CD4-positive, alpha-beta T cell (primary cell): ENCODE measurements around the gene LDLRAD4. TPM values are rescaled to one million over a fixed set of nuclear protein-coding genes. Genes with fewer than 3 reads are reported as not detected.
"Not testable (repeated sequence)": the region's sequence is repeated elsewhere in the genome, so short reads cannot be mapped to it uniquely, and the experiment has no call there.

Experiments
- ATAC-seq: fragments of 200-7000 bp; cut with Tn5 transposase; one replicate; pipeline ENCODE4 v1.10.0; 2022; ENCODE audit warnings: mild to moderate bottlenecking; ENCODE audit not compliant: poor library complexity
- CTCF ChIA-PET: fragments of 350-600 bp; sonication (Branson Sonifier 250); formaldehyde crosslinking; loops from one replicate; lab custom pipeline; 2021; ENCODE audit warnings: antibody characterized with exemption, inconsistent platforms; lab: Charles Lee
- POLR2A ChIA-PET: fragments of 350-600 bp; sonication (Branson Sonifier 250); formaldehyde crosslinking; loops from one replicate; lab custom pipeline; 2021; ENCODE audit warnings: antibody characterized with exemption, inconsistent platforms; lab: Charles Lee
- DNase-seq, 14 experiments: peaks; one replicate each; pipeline ENCODE4 v3.0.0-alpha.2; 2013 to 2020; ENCODE audit warnings: mixed read lengths in 2 of 14
- H3K27ac ChIP-seq, 2 donors: one replicate each; pipeline versions ENCODE4 v1.5.1 to v1.7.0; 2013; ENCODE audit warnings: low read length in 2 of 2, low read depth in 1 of 2, mild to moderate bottlenecking in 1 of 2
- H3K27me3 ChIP-seq, 2 experiments: 1 replicate in 1 of 2; 2 replicates in 1 of 2; pipeline versions ENCODE4 v1.6.1 to v1.7.0; 2013; ENCODE audit warnings: low read length in 2 of 2, control low read depth in 1 of 2, mild to moderate bottlenecking in 1 of 2, moderate library complexity in 1 of 2; ENCODE audit not compliant: insufficient read depth in 2 of 2, control insufficient read depth in 1 of 2
- H3K36me3 ChIP-seq: one replicate; pipeline ENCODE4 v1.6.1; 2013; ENCODE audit warnings: low read length, control low read depth; ENCODE audit not compliant: insufficient read depth
- H3K4me1 ChIP-seq: one replicate; pipeline ENCODE4 v1.6.1; 2013; ENCODE audit warnings: low read length, control low read depth; ENCODE audit not compliant: insufficient read depth
- H3K4me3 ChIP-seq: one replicate; pipeline ENCODE4 v1.5.1; 2013; ENCODE audit warnings: mild to moderate bottlenecking, low read length, moderate library complexity
- H3K9me3 ChIP-seq, 2 experiments: 1 replicate in 1 of 2; 2 replicates in 1 of 2; pipeline versions ENCODE4 v1.6.1 to v1.7.0; 2013; ENCODE audit warnings: low read length in 2 of 2, mild to moderate bottlenecking in 2 of 2, control low read depth in 1 of 2, moderate library complexity in 1 of 2; ENCODE audit not compliant: control insufficient read depth in 1 of 2, insufficient read depth in 1 of 2
- H3K27ac Mint-ChIP-seq: one replicate; pipeline ENCODE4 v1.8.0; 2020; ENCODE audit warnings: mixed read lengths
- H3K27me3 Mint-ChIP-seq: one replicate; pipeline ENCODE4 v1.8.0; 2021; ENCODE audit warnings: mixed read lengths
- H3K36me3 Mint-ChIP-seq: one replicate; pipeline ENCODE4 v1.8.0; 2021; ENCODE audit warnings: low read depth, mixed read lengths
- H3K4me1 Mint-ChIP-seq: one replicate; pipeline ENCODE4 v1.8.0; 2021; ENCODE audit warnings: low read depth, mixed read lengths
- H3K4me3 Mint-ChIP-seq: one replicate; pipeline ENCODE4 v1.8.0; 2020; ENCODE audit warnings: mild to moderate bottlenecking, mixed read lengths
- H3K9me3 Mint-ChIP-seq: one replicate; pipeline ENCODE4 v1.8.0; 2020; ENCODE audit warnings: mixed read lengths
- CTCF ChIP-seq: fragments of 200-600 bp; IDR thresholded peaks from one replicate; pipeline ENCODE4 v1.8.0; 2022; ENCODE audit warnings: antibody characterized with exemption, mild to moderate bottlenecking
- intact Hi-C, 2 experiments: fragments of 100-400 bp; cut with DNase I in 1 of 2; cut with micrococcal nuclease in 1 of 2; formaldehyde crosslinking; loops; one replicate each; pipeline versions ENCODE4 v1.15.1 to v1.9.0; 2023 to 2025; cut with DNase I, micrococcal nuclease
- total RNA-seq, 174 experiments: library from RNA in 2 of 174; stranded (reverse) in 2 of 174; gene quantifications; one replicate each; pipeline ENCODE4 v1.2.3 and lab custom pipeline; 2021 to 2026

The LDLRAD4 gene
- total RNA-seq, 2 experiments from 2014 or later: 51.9 to 52.7 TPM

- Histone ChIP-seq H3K4me3 (no peak overlapping the region), H3K36me3 (peaks cover 17% of the 10 kb centered on the region), H3K27me3 (no peaks in the 10 kb centered on the region), H3K9me3 (no peaks in the 10 kb centered on the region), H3K27ac (no peak overlapping the region), H3K4me1 (peaks cover 33% of the 10 kb centered on the region)
- no peak overlapping the region for H3K4me3 Mint-ChIP-seq
- H3K27ac Mint-ChIP-seq: peak overlapping the region; percentile 33
- ChIA-PET POLR2A (no interaction called here), CTCF (no interaction called here)
- peaks cover 81% of the 10 kb centered on the region for H3K36me3 Mint-ChIP-seq
- peaks cover 55% of the 10 kb centered on the region for H3K4me1 Mint-ChIP-seq
- no peaks in the 10 kb centered on the region for H3K9me3 Mint-ChIP-seq
- no peaks in the 10 kb centered on the region for H3K27me3 Mint-ChIP-seq
- no peak for TF ChIP-seq CTCF
- ATAC-seq (no peak), DNase-seq (no peak)
- intact Hi-C loops: no loop called here
These were observed 255.2 kb downstream of the LDLRAD4 start for GRCh38 chr18:13473751-13474150.

- Histone ChIP-seq H3K27me3 (no peaks in the 10 kb centered on the region), H3K9me3 (peaks cover 0 to 2% of the 10 kb centered on the region in 2 experiments), H3K27ac (no peak overlapping the region), H3K4me1 (peaks cover 33% of the 10 kb centered on the region), H3K36me3 (peaks cover 17% of the 10 kb centered on the region), H3K4me3 (no peak overlapping the region)
- ATAC-seq (no peak), DNase-seq (no peak)
- CTCF ChIA-PET: no interaction called here
- H3K36me3 Mint-ChIP-seq: peaks cover 84% of the 10 kb centered on the region
- H3K27me3 Mint-ChIP-seq: no peaks in the 10 kb centered on the region
- POLR2A ChIA-PET: no interaction called here
- H3K4me1 Mint-ChIP-seq: peaks cover 56% of the 10 kb centered on the region
- intact Hi-C loops: no loop called here
- H3K9me3 Mint-ChIP-seq: no peaks in the 10 kb centered on the region
- H3K27ac Mint-ChIP-seq: peak overlapping the region; percentile 33
- TF ChIP-seq CTCF: no peak
- H3K4me3 Mint-ChIP-seq: no peak overlapping the region
These were observed 255.8 kb downstream of the LDLRAD4 start for GRCh38 chr18:13474336-13474735.

GRCh38 chr18:13474907-13475545 lies 256.5 kb downstream of the LDLRAD4 start:
- Histone ChIP-seq H3K4me1 (peaks cover 33% of the 10 kb centered on the region), H3K27me3 (no peaks in the 10 kb centered on the region), H3K36me3 (peaks cover 17% of the 10 kb centered on the region), H3K27ac (no peak overlapping the region), H3K9me3 (peaks cover 0 to 5% of the 10 kb centered on the region in 2 experiments), H3K4me3 (no peak overlapping the region)
- DNase-seq (no peak), ATAC-seq (no peak)
- peaks cover 86% of the 10 kb centered on the region for H3K36me3 Mint-ChIP-seq
- no peaks in the 10 kb centered on the region for H3K9me3 Mint-ChIP-seq
- H3K4me1 Mint-ChIP-seq: peaks cover 55% of the 10 kb centered on the region
- ChIA-PET POLR2A (no interaction called here), CTCF (interaction anchor here (0.6 kb wide), 1 partner anchor 251 kb away, joined by 3 read pairs; no protein-coding TSS in a partner anchor)
- H3K27me3 Mint-ChIP-seq: no peaks in the 10 kb centered on the region
- H3K4me3 Mint-ChIP-seq: no peak overlapping the region
- TF ChIP-seq CTCF: no peak
- intact Hi-C loops: no loop called here
- peak overlapping the region; percentile 33 for H3K27ac Mint-ChIP-seq

DNA sequence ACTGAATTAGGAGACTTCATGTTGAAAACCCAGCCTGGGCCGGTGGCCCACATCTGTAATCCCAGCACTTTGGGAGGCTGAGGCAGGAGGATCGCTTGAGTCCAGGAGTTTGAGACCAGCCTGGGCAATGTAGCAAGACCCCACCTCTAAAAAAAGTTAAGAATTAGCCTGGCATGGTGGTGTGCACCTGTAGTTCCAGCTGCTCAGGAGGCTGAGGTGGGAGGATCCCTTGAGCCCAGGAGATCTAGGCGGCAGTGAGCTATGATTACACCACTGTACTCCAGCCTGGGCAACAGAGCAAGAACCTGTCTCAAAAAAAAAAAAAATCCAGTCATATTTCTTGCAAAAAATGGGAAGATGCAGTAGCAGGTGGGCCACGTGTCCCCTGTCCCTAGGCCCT lies 257.8 kb downstream of the LDLRAD4 start:
- H3K4me3 ChIP-seq, H3K27me3 Mint-ChIP-seq, POLR2A ChIA-PET, H3K9me3 ChIP-seq, H3K27ac ChIP-seq, DNase-seq, intact Hi-C loops, CTCF ChIA-PET, H3K4me3 Mint-ChIP-seq, H3K9me3 Mint-ChIP-seq, ATAC-seq, H3K27me3 ChIP-seq: not testable (repeated sequence)
- peaks cover 28% of the 10 kb centered on the region for H3K4me1 ChIP-seq
- H3K27ac Mint-ChIP-seq: peak overlapping the region; percentile 20
- peaks cover 89% of the 10 kb centered on the region for H3K36me3 Mint-ChIP-seq
- H3K4me1 Mint-ChIP-seq: peaks cover 54% of the 10 kb centered on the region
- H3K36me3 ChIP-seq: peaks cover 17% of the 10 kb centered on the region
